HFFc6 (cell line): ENCODE measurements around the gene PAGE1. TPM values are rescaled to one million over a fixed set of nuclear protein-coding genes. Genes with fewer than 3 reads are reported as not detected.

ENCODE experiments used
- DNase-seq: peaks from one replicate; pipeline ENCODE4 v3.0.0-alpha.2; 2018
- H3K27ac Mint-ChIP-seq: 2 replicates; pipeline ENCODE4 v1.8.0; 2020; ENCODE audit warnings: mild to moderate bottlenecking, mixed read lengths
- H3K27me3 Mint-ChIP-seq: 2 replicates; pipeline ENCODE4 v1.8.0; 2021; ENCODE audit warnings: mild to moderate bottlenecking, moderate library complexity, mixed read lengths; ENCODE audit not compliant: insufficient read depth
- H3K36me3 Mint-ChIP-seq: 2 replicates; pipeline ENCODE4 v1.8.0; 2021; ENCODE audit warnings: low read depth, mixed read lengths
- H3K4me1 Mint-ChIP-seq: 2 replicates; pipeline ENCODE4 v1.8.0; 2020; ENCODE audit warnings: low read depth, mixed read lengths
- H3K4me3 Mint-ChIP-seq: 2 replicates; pipeline ENCODE4 v1.8.0; 2020; ENCODE audit warnings: mild to moderate bottlenecking, moderate library complexity, mixed read lengths
- H3K9me3 Mint-ChIP-seq: 2 replicates; pipeline ENCODE4 v1.8.0; 2020; ENCODE audit warnings: mild to moderate bottlenecking, mixed read lengths
- CTCF ChIP-seq: fragments of 200-600 bp; sonication (generic); IDR thresholded peaks from 2 replicates; pipeline ENCODE4 v1.5.0; 2021; ENCODE audit warnings: antibody characterized with exemption, mild to moderate bottlenecking
- total RNA-seq, 6 experiments: library from RNA; stranded (reverse); fragmentation: NEBNext Ultra II Directional; extraction: Animal tissue kit (Norgen Biotek cat#: 25700); gene quantifications; 2 replicates in 1 of 6; 3 replicates in 5 of 6; pipeline ENCODE4 v1.2.3, GENCODE V29; 2021

PAGE1 gene
- total RNA-seq, 6 experiments from 2014 or later: 0.34 TPM; not detected in 5

DNA sequence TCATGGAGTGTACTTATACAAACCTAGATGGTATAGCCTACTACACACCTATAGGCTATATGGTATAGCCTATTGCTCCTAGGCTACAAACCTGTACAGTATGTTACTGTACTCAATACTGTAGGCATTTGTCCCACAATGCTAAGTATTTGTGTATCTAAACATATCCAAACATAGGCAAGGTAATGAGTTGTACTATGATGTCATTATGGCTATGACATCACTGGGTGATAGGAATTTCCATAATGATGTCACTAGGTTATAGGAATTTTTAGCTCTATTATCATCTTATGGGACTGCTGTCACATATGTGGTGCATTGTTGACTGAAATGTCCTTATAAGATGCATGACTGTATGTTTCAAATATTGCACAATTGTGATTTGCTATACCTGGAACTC, 5.5 kb upstream of the PAGE1 start:
- no peak for TF ChIP-seq CTCF

DNA sequence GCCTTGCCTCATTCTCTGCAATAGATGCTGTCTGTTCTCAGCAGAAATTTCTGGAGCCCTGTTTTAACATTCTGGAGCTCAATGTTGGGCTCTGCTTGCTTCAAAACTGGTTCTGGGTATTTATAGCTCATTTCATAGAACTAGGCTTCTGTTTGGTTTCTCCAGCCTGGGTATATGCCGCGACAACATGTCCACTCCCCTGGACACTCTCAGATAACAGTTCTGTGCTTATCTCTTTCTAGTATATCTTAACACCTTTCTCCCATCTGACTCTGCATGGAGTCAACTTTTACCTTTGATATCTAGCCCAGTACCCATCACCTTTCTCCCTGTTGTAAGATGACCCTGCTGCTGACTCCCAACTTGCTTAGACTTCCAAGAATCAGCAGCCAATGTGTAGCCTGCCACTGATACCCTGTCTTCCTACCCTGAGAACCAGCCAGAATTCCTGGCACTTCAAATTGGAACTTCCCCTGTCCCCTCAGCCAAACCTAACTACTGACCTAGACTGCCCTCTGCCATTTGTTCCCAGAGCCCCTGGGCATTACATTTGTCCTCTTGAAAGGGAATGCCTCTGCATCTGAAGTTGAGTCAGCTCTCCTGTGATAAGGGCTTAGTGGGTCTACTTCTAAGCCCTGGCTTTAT, 20.6 kb downstream of the PAGE1 start:
- no peaks in the 10 kb centered on the region; the same call in 1 of the 2 replicates for H3K27me3 Mint-ChIP-seq
- no peaks in the 10 kb centered on the region for H3K4me1 Mint-ChIP-seq
- H3K9me3 Mint-ChIP-seq: no peaks in the 10 kb centered on the region; the same call in 1 of the 2 replicates
- DNase-seq: no peak
- H3K4me3 Mint-ChIP-seq: no peak overlapping the region
- no peak for TF ChIP-seq CTCF
- H3K27ac Mint-ChIP-seq: no peak overlapping the region
- H3K36me3 Mint-ChIP-seq: no peaks in the 10 kb centered on the region

More for the DNA sequence above, 5.5 kb upstream of the PAGE1 start:
- no peaks in the 10 kb centered on the region for H3K9me3 Mint-ChIP-seq
- H3K27me3 Mint-ChIP-seq: peaks cover 3% of the 10 kb centered on the region; the same call in 1 of the 2 replicates
- no peaks in the 10 kb centered on the region for H3K36me3 Mint-ChIP-seq
- H3K4me3 Mint-ChIP-seq: no peak overlapping the region
- no peak overlapping the region for H3K27ac Mint-ChIP-seq
- no peak for DNase-seq
- H3K4me1 Mint-ChIP-seq: no peaks in the 10 kb centered on the region

DNA sequence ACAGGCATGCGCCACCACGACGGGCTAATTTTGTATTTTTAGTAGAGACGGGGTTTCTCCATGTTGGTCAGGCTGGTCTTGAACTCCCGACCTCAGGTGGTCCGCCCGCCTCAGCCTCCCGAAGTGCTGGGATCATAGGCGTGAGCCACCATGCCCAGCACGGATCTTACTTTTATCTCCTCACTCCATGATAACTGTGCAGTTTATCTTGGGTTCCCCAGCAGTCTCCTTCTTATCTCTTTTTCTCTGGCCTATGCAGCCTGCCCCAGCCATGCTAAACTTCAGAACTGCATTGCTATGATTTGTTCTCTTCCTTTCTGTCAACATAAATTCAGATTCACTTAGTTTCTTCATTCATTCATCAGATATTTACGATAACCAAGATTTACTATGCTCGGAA, 22.4 kb downstream of the PAGE1 start:
- no peak for DNase-seq
- TF ChIP-seq CTCF: no peak
- Mint-ChIP-seq H3K4me3 (no peak overlapping the region), H3K36me3 (no peaks in the 10 kb centered on the region), H3K27ac (no peak overlapping the region), H3K4me1 (no peaks in the 10 kb centered on the region), H3K27me3 (no peaks in the 10 kb centered on the region; the same call in 1 of the 2 replicates), H3K9me3 (no peaks in the 10 kb centered on the region; the same call in 1 of the 2 replicates)

DNA sequence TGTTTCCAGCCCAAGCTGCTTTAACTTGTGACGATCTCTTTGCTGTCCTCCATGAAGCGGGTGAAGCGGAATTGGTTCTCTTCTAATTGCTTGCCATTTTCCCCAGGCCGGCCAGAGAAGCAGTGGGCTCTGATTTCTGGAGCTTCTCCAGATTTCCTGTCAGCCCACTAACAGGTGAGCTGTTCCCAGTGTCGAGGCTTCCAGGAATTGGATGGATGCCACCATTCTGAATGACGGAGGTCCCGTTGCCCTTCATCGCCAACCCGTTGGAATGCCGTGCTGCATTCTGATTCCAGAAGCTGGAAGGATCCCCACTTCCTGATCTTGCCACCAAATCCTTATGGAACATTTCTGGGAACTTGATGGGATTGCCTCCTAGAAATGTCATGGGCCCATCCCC, 31.0 kb downstream of the PAGE1 start:
- Mint-ChIP-seq H3K9me3 (no peaks in the 10 kb centered on the region), H3K27me3 (no peaks in the 10 kb centered on the region; the same call in 1 of the 2 replicates), H3K36me3 (no peaks in the 10 kb centered on the region), H3K27ac (no peak overlapping the region), H3K4me3 (no peak overlapping the region), H3K4me1 (no peaks in the 10 kb centered on the region)
- TF ChIP-seq CTCF: no peak
- no peak for DNase-seq

- Mint-ChIP-seq H3K27ac (no peak overlapping the region), H3K36me3 (no peaks in the 10 kb centered on the region), H3K9me3 (no peaks in the 10 kb centered on the region), H3K27me3 (no peaks in the 10 kb centered on the region), H3K4me1 (no peaks in the 10 kb centered on the region), H3K4me3 (no peak overlapping the region)
- no peak for TF ChIP-seq CTCF
- no peak for DNase-seq
Observed at GRCh38 chrX:49661881-49662280, 33.9 kb downstream of the PAGE1 start.
